D721Med (cell line): Measurements from ENCODE around the gene PTPRQ.

Experiments
- DNase-seq: peaks from one replicate; pipeline ENCODE4 v3.0.0; 2011; ENCODE audit warnings: low spot score; ENCODE audit not compliant: insufficient read length
- FAIRE-seq: peaks from 2 replicates; lab custom pipeline; 2011; peaks lifted over from hg19 to GRCh38; lab: Jason Lieb, UNC
- CTCF ChIP-seq: IDR thresholded peaks from 2 replicates; pipeline ENCODE4 v1.5.1; 2012; ENCODE audit warnings: mild to moderate bottlenecking, control low read depth; ENCODE audit not compliant: insufficient read depth; ENCODE audit errors: missing control alignments

Gene PTPRQ

GRCh38 chr12:80710727-80711449 lies 266.9 kb downstream of the PTPRQ start:
- FAIRE-seq (no peak), DNase-seq (no peak)
- no peak for TF ChIP-seq CTCF

- FAIRE-seq (no peak), DNase-seq (no peak)
- no peak for TF ChIP-seq CTCF
Observed at GRCh38 chr12:80711866-80712265, 267.8 kb downstream of the PTPRQ start.

GRCh38 chr12:80712866-80713265 lies 268.8 kb downstream of the PTPRQ start:
- DNase-seq (no peak), FAIRE-seq (no peak)

DNA sequence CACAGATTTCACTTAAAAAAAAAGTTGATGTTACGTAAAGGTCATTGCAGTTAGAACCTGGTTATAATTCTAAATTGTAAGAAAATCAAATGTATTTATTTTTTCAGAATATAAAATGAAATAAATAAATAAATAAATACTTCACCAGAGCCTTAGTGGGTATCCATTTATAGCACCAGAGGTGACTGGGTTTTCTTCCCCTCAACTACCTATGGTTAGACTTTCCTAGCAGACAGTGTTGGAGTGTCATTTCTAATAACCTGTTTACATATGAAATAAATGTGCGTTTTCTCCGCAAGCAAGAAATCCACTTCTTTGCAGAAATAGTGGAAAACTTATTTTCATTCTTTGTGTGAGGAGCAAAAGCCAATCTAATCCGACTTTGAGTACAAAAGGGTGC lies 269.4 kb downstream of the PTPRQ start:
- no peak for TF ChIP-seq CTCF
- no peak for FAIRE-seq
- DNase-seq: no peak

More at GRCh38 chr12:80712866-80713265, 268.8 kb downstream of the PTPRQ start:
- TF ChIP-seq CTCF: no peak

- FAIRE-seq (no peak), DNase-seq (no peak)
- no peak for TF ChIP-seq CTCF
Observed at GRCh38 chr12:80714055-80714454, 270.0 kb downstream of the PTPRQ start.

DNA sequence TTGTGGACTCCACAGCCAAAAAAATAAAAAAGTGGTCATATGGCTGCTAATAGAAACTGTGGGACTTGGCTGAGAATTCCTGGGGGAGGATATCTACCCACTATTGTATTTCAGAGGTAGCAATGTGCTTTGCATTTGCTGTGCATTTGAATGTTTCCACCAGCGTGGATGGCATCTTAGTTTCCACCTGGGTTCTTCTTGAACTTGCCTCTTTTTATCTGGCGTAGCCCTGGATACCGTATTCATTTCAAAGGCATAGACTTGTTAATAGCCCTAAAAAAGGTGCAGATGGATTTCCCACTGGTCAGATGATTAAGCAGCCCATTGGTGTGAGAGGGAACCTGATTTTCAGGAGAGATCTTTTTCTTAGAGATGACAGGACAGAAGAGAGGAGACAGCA lies 270.8 kb downstream of the PTPRQ start:
- TF ChIP-seq CTCF: no peak
- DNase-seq (no peak), FAIRE-seq (no peak)

DNA sequence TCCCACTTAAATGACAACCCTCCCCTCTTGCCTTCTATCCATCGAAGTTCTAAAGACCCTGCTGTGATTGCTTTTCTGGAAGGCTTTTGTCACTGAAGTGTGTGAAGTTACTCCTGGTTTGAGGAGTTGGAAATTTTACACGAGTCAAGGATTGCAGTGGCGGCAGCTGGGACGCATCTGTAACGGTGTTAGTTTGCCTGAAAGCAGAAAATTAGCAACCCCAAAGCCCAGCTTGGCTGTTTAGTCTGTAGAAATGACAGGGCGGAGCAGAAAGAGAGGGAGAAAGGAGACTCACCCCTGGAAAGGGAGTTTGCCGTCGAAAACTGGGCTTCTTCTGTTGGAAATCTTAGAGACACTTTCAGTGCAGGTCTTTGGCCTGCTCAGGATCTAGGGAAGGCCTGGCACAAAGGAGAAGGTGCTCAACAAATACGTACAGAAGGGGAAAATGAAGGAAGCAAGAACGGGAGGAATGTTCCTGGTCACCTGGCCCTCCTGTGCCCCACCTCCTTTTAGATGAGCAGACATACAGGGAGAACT lies 271.7 kb downstream of the PTPRQ start:
- no peak for TF ChIP-seq CTCF
- DNase-seq (no peak), FAIRE-seq (no peak)
